ENCODE measurements around the gene RNF11.
"Not testable (repeated sequence)": the region's sequence is repeated elsewhere in the genome, so short reads cannot be mapped to it uniquely, and the experiment has no call there.

DNA sequence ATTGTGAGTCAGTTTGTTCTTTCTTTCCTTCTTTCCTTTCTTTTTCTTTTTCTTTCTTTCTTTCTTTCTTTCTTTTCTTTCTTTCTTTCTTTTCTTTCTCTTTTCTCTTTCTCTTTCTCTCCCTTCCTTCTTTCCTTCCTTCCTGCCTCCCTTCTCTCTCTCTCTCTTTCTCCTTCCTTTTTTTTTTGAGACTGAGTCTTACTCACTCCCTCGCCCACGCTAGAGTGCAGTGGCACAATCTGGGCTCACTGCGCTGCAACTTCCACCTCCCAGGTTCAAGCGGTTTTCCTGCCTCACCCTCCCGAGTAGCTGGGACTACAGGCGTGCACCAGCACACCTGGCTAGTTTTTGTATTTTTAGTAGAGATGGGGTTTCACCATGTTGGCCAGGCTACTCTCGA, 1.8 kb upstream of the RNF11 start:
- TF ChIP-seq, protein P1, sequence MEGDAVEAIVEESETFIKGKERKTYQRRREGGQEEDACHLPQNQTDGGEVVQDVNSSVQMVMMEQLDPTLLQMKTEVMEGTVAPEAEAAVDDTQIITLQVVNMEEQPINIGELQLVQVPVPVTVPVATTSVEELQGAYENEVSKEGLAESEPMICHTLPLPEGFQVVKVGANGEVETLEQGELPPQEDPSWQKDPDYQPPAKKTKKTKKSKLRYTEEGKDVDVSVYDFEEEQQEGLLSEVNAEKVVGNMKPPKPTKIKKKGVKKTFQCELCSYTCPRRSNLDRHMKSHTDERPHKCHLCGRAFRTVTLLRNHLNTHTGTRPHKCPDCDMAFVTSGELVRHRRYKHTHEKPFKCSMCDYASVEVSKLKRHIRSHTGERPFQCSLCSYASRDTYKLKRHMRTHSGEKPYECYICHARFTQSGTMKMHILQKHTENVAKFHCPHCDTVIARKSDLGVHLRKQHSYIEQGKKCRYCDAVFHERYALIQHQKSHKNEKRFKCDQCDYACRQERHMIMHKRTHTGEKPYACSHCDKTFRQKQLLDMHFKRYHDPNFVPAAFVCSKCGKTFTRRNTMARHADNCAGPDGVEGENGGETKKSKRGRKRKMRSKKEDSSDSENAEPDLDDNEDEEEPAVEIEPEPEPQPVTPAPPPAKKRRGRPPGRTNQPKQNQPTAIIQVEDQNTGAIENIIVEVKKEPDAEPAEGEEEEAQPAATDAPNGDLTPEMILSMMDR (IDR thresholded peaks at IDR 0.05; ENCODE audit: poor library complexity, severe bottlenecking), result not testable (repeated sequence)
- not testable (repeated sequence) for TF ChIP-seq SMC3 (conservative IDR thresholded peaks at IDR 0.05; ENCODE audit: poor library complexity); EZH2 (IDR thresholded peaks at IDR 0.05; ENCODE audit: borderline replicate concordance, insufficient read depth, low read length, poor library complexity, severe bottlenecking); RAD21 (conservative IDR thresholded peaks at IDR 0.05)
